Measurements from ENCODE around the gene BHLHE40.

BHLHE40 gene

DNA sequence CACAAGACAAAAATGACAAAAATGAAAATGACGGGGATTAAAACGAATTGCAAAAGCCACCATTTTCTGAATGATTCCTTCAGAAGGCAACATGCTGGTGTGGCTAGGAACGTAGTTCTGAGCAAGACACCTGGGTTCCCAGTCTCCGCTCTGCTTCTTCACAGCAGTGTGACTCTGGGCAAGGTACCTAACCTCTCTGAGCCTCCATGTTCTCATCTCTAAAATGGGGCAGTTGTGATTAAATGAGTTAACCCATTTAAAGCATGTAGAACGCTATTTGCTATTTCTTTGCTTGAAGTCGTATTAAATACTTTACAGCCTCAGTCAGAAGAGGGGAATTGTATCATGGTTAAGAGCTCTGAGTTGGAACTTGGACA, 23.6 kb downstream of the BHLHE40 start:
- DNase-seq = no peak

DNA sequence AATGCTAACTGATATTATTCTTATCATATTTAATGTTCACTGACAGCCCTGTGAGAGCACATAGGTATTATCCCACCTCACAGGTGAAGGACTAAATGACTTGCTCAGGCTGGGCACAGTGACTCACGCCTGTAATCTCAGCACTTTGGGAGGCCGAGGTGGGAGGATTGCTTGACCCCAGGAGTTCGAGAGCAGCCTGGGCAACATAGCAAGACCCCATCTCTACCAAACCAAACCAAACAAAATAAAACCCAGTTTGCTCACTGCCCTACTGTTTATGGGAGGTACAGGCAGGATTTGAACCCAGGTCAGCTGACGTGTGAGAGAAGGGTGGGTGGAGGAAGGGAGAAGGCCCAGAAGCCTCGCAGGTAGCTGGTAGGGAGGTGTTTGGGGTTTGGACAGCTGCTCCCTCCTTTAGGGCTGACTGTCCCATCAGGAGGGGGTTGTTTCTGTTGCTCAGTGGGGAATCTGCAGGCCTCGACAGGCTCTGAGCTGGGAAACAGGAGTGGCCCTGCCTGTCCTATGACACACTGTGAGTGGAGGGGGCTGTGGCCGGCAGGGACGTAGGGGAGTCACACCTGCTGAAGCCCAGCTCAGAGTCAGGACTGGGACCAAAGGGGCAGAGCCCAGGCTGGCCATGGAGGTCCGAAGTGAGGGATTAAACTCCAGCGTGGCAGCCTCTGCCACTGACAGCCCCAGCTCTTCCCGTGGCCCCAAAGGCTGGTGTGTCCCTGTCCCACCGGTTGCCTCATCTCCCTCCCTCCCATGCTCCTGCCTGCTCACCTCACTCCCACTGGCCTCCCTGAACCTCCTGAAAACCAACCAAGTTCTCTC, 25.3 kb downstream of the BHLHE40 start:
- DNase-seq = peak; percentile 24

GRCh38 chr3:5005367-5005766, 26.1 kb downstream of the BHLHE40 start:
- DNase-seq = peak; percentile 5

DNA sequence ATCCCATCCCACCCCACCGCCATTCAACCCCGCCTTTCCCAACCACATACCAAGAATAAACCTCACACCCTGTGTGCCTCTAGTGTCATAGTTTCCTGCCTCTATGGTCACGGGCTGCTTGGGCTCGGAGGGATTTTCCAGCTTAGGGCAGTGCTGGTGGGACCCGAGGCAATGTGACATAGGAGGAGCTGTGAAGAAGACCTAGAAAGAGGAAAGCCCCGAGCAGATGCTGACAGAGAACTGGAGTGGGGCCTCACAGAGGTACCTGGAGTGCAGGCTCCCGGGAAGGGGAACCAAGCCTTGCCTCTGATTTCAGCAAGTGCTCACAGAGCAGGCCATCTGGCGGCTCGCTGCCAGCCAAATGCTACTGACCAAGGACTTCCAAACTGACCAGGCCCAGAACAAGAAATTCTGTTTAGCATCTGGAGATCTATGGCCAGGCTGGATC, 27.5 kb downstream of the BHLHE40 start:
- DNase-seq = peak; percentile 35

- peak; percentile 0 for DNase-seq
Measured at GRCh38 chr3:5007873-5008272, 28.6 kb downstream of the BHLHE40 start.

DNA sequence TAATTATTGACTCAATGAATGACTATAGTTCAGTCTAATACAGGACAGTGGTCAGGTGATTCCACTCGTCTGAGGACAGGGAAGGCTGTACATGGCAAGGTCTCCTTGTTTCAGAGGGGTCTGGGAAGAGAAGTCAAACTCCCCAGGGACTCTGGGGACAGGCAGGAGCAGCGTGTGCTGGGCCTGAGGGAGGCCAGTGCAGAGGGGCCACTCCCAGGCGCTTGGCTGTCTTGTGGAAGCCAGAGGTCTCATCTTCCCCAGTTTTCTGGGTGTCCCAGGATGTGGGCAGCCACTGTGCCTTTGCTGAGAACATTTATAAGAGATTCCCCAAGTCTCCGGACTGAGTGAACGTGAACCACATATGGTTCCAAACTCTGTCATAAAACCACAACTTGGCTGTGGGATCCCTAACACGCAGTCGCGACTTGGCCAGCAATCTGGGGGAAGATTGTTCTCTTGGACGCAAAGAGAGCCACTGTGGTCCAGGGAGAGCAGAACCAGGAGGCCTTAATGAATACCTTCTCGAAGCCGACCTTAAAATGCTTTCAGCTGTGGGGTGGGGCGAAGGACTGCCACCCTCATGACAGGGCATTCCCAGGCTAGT, 30.4 kb downstream of the BHLHE40 start:
- DNase-seq = peak; percentile 70

DNA sequence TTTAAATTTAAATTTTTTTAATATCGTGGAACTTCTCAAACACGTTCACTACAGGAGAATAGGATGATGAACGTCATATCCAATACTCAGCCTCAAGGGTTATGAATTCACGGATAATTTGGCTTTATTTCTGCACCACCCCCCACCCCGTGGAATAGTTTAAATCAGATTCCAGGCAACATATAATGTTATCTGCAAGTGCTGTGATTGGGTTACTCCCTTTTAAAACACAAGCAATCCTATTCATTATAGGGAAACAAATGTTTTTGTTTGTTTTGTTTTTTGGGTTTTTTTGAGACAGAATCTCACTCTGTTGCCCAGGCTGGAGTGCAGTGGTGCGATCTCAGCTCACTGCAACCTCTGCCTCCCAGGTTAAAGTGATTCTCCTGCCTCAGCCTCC, 30.9 kb downstream of the BHLHE40 start:
- DNase-seq = no peak

DNA sequence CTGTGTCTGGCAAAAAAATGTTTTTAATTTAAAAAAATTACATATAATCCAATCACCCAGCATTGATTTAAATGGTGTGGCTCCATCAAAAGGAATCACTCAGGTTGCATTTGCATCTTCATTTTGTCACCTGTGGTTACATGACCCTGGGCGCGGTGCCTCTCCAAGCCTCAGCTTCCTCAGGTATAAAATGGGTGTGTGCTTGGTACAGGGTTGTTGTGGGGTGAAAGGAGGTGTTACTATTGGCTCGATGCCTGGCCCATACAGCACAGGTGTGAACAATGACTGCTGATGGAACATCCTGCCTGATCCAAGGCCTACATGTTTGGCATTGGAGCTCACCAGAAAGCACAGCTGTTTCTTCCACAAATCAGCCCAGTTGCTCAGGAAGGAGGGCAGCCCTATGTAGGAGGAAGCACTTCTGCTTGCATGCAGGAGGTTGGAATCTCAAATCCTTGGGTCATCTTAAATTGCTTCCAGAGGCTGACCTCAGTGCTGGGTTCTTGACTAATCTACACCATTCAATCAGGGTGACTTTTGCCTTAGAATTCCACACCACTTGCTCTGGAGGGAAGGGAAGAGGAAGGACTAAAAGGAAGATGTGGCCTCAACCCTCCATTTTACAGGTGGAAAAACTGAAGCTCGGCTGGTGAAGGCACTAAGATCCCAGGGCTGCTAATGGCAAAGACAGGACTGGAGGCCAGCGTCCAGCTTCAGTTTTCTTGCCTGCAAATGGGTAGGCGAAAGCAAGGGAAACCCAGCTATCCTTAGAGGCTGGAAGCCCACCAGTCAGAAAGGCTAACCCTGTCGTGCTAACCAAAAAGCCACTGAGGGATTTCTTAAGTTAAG, 31.7 kb downstream of the BHLHE40 start:
- DNase-seq = no peak

DNA sequence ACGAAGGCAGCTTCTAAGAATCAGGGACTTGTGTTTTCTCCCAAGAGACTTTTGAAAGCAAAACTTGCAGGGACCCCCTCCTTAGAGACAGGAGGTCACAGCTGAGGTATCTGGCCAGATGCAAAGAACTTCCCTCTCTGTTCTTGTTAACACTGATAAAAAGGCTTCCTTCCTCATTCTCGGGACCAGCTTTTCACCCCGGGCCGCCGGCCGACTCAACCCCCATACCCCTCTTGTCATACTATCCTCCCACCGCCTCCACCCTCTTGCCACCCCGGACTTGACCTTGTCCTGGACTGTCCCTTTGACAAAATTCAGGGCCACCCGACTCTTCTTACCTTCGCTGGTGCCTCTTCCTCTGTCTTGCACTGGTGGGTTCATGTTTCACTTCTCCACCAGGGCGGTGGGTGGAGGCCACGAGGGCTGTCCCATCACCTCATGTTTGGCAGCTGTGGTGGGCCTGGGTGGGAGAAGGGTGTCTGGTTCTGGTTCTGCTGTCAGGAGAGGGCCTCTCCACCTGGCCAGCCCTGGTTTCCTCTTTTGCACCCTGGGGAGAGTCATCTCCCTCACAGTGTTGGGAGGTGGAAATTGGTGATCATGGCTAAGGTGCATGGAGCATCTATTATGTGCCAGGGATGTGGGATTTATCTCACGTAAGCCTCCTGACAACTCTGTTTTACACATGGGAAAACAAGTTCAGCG, 32.5 kb downstream of the BHLHE40 start:
- DNase-seq = no peak

GRCh38 chr3:5012367-5012766, 33.1 kb downstream of the BHLHE40 start:
- no peak for DNase-seq

GRCh38 chr3:5013021-5013906, 34.0 kb downstream of the BHLHE40 start:
- DNase-seq = no peak

- DNase-seq = no peak
Measured at GRCh38 chr3:5014391-5014790, 35.2 kb downstream of the BHLHE40 start.

DNA sequence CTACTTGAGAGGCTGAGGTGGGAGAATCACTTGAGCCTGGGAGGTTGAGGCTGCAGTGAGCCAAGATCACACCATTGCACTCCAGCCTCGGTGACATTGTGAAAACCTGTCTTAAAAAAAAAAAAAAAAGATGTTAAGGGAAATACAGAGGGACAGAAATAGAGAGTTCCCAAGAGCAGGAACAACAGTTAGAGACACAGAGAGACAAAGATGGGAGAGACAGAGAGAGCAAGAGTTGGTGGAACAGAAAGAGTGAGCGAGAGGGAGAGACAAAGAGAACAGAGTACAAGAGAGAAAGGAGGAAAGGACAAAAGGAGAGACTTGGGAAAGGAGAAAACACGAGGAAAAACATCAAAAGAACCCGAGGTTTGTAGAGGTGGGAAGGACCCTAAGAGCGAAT, 35.8 kb downstream of the BHLHE40 start:
- DNase-seq = no peak

DNA sequence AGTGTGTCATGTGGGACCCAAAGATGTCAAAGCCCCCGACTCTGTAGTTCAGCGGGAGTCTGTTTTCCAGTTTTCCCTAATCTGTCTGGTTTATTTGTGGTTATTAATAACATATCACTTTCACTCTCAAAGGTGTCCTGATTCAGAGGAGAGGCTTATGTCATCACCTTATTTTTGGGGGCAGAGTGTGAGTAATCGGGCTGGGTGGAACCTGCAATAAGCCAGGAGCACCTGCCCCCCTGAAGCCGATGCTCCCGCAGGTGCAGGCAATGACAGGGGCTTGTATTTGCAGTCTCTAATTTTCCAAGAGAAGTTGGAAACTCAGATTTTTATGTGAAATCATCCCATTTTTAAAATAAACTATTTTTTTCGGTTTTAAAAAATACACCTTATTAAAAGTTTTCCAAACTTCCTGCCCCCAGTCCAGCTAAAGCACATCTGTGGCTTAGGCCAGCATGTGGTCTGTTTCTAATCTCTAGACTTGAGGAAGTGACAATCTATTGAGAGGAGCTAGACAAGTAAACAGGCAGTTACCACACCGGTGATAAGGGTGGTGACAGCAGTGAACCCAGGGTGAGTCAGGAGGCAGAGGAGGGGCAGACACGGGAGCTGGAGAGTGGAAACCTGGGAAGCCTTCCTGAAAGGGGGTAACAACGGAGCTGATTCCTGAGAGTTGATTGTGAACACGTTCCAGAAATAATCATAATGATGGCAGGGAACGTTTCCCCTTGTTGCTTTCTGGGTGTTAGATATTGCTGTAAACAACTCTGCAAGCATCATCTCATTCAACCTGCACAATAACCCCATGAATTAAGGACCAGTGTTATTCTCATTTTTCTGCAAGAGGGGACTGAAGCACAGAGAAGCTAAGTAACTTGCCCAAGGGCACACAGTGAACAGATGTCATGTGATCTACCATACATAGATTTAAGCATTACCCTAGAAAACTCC, 37.2 kb downstream of the BHLHE40 start:
- DNase-seq = no peak

DNA sequence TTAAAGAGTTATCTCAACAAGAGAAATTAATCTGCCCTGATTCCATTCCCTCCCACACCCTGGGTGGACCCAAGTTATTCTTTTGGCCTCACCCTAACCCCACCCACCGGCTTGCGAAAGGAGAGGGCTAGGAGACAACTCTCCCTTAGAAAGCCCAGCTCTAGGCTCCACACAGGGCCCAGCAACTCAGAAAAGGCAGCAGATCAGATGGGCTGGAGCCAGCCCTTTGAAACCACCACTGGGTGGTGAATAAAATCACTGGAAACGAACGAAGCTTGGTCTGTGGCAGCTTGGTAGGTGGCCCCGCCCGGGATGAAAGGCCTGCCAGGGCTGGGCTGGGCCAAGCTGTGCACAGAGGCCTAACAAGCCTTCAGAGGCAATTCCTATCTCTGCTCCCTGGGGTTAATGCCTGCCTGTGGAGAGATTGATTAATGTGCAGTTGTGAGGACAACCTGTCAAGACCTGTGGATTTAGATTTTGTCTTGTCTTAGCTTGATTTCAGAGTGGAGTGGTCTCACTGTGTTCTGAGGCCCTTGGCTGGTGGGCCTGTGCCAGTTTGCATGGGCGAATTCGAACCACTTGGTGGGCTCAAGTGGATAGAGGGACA, 38.8 kb downstream of the BHLHE40 start:
- no peak for DNase-seq

DNA sequence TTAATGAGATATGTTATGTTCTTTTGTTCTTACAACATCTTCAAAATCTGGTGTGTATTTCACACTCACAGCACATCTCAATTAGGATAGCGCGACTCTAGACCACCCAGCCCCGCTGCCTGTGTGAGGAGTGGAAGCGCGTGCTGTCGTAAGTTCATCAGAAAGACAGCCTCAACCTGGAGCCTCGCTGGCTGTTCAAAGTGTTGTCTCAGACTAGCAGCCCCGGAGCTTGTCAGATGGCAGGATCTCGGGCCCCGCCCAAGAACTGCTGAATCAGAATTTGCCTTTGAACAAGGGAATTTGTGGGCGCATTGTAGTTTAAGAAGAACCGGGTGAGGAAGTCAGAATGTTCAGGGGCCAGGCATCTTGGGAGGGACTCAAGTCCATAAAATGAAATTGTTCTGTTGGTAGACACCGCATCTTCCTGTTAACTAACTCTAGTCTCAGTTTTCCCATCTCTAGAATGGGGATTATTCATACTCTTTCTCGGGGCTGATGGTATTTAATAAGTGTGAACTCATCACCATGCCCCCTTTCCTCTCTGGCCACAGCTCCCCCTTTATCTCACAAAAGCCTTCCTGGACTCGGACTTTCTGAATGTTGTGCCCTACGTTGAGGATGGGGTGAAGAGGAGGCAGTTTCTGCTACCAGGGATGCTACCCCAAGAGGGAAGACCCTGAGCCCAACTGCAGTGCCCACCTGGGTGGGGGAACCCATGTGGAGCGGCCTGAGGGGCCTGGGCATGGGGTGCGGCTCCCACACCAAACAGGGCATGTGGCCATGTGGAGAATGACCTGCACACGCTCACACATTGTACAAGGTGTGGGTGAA, 40.4 kb downstream of the BHLHE40 start:
- DNase-seq = no peak

DNA sequence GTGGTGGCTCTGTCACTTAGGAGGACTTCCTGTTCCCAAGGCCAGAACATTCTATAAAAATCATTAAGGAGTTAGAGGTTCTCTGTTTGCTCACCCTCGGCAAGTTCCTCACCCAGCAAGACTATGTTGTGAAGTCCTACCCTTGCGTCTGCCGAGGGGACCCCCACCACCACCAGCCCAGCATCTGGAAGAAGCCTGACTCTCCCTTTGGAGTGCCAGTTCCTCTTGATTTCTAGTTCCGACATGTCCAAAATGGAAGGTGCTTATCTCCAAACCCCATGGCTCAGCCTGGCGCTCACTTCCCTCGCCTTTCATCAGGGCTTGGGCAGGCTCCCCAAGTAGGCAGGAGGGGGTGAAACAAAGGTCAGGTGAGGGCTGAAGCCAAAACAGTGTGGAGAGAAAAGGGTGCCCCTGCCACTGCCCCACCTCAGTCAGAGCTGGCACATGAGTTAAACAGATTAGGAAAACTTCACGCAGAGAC, 41.0 kb downstream of the BHLHE40 start:
- no peak for DNase-seq

- no peak for DNase-seq
Measured at GRCh38 chr3:5021116-5022092, 42.2 kb downstream of the BHLHE40 start.
